GM19025 (cell line): ENCODE measurements around the gene COA6.

Source experiments
- ATAC-seq: cut with Tn5 transposase; IDR thresholded peaks from one replicate; pipeline ENCODE4 v1.9.1; 2021; ENCODE audit warnings: mild to moderate bottlenecking, low read depth, moderate library complexity; ENCODE audit not compliant: unreplicated experiment

The COA6 gene

DNA sequence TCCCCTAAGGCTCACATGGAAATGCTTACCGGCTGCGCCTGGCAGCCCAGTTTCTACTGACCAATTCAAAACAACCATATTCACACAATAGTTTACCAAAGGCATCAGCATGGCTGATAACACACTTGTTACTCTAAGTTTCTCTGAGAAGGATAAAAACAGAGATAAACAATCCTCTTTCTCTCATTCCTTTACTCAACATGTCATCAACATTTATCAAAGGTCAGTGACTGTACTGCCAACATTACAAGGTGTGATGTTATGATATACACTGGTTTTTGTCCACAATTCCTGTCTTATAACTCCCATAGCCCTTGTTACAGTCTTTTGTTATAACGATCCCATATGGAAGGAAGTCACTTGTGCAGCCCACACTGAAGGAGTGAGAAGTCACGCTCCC lies 33.6 kb downstream of the COA6 start:
- ATAC-seq = no peak

DNA sequence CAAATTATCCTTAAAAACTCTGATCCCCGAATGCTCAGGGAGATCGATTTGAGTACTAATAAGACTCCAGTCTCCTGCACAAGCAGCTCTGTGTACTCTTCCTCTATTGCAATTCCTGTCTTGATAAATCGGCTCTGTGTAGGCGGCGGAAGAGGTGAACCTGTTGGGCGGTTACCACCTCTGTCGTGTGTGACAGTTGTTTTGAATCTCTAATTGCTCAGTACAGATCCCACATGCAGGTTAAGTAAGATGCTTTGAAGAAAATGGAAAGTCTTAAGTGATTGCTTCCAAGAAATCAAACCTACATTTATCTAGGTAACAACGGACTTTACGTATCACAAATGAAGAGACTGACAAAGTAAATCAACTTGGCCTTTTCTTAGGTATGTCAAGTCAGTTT lies 35.5 kb downstream of the COA6 start:
- ATAC-seq = no peak

- no peak for ATAC-seq
Observed at GRCh38 chr1:234409328-234409727, 36.1 kb downstream of the COA6 start.

GRCh38 chr1:234412830-234413229 lies 39.6 kb downstream of the COA6 start:
- no peak for ATAC-seq

- ATAC-seq = no peak
Observed at GRCh38 chr1:234413485-234413884, 40.2 kb downstream of the COA6 start.

GRCh38 chr1:234413990-234414389 lies 40.7 kb downstream of the COA6 start:
- no peak for ATAC-seq

DNA sequence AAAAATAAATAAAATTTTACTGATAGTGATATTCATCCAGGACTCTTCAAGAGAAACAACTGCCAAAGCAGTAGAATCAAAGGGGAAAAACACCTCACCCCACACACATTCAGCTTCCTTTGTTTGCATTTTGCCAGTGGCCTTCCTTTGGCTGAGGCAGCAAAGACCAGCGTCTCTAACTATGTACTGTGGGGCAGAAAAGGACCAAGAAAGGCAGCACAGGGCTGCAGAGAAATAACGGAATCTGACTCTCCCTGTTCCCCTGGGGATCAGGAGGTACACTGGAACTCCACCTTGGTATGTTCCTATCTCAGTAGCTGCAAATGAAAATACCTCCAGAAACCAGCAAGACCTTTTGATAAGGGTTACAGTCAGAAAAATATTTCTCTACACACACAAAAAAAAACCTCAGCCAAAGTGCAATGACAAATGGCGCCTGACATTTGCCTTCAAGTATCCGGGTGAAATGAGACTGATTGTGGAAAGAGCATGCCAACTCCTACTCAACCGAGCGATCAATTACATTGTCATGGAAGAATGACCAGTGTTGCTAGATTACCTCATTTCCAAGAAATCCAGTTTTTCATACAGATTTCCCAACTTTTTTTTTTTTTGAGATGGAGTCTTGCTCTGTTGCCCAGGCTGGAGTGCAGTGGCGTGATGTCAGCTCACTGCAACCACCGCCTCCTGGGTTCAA lies 54.8 kb downstream of the COA6 start:
- no peak for ATAC-seq

DNA sequence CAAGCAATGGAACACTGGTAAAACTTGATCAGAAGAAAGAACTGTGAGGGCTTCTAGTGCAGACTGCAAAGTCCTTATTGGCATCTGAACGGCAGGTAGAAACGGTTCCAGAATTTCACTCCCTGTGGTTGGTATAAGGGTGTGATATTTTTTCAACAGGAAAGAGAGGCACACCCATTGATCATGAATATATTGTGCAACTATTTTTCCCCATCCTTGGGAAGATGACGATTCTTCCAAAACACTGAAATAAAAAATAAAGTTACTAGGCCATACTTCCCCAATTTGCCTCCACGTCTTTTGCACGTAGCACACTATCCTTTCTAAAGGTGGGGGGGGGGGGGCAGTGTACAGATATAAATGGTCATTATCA lies 56.2 kb downstream of the COA6 start:
- no peak for ATAC-seq

GRCh38 chr1:234430691-234431090 lies 57.4 kb downstream of the COA6 start:
- ATAC-seq = no peak

- no peak for ATAC-seq
Observed at GRCh38 chr1:234431255-234431654, 58.0 kb downstream of the COA6 start.

- ATAC-seq = no peak
Observed at GRCh38 chr1:234433563-234434285, 60.5 kb downstream of the COA6 start.
